ENCODE results near the gene CD300LF.

DNA sequence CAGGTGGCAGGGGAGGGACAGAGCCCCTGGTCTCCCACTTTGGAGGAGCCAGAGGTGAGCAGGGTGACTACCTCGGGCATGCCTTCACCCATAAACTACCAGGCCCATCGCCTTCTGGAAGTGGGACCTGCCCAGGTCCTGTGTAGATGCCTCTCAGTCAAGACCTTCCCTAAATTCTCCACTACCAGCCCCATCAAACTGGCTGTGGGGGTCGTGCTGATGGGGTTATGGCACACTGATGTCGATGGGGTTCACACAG, 18.6 kb upstream of the CD300LF start:
- TF ChIP-seq POLR2AphosphoS5 (IDR thresholded peaks at IDR 0.05; ENCODE audit: low read depth, low read length): no peak
- TF ChIP-seq, protein P1, sequence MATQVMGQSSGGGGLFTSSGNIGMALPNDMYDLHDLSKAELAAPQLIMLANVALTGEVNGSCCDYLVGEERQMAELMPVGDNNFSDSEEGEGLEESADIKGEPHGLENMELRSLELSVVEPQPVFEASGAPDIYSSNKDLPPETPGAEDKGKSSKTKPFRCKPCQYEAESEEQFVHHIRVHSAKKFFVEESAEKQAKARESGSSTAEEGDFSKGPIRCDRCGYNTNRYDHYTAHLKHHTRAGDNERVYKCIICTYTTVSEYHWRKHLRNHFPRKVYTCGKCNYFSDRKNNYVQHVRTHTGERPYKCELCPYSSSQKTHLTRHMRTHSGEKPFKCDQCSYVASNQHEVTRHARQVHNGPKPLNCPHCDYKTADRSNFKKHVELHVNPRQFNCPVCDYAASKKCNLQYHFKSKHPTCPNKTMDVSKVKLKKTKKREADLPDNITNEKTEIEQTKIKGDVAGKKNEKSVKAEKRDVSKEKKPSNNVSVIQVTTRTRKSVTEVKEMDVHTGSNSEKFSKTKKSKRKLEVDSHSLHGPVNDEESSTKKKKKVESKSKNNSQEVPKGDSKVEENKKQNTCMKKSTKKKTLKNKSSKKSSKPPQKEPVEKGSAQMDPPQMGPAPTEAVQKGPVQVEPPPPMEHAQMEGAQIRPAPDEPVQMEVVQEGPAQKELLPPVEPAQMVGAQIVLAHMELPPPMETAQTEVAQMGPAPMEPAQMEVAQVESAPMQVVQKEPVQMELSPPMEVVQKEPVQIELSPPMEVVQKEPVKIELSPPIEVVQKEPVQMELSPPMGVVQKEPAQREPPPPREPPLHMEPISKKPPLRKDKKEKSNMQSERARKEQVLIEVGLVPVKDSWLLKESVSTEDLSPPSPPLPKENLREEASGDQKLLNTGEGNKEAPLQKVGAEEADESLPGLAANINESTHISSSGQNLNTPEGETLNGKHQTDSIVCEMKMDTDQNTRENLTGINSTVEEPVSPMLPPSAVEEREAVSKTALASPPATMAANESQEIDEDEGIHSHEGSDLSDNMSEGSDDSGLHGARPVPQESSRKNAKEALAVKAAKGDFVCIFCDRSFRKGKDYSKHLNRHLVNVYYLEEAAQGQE (IDR thresholded peaks at IDR 0.05; ENCODE audit: insufficient read depth in 1 of 2, low read depth in 2 of 2, low read length in 2 of 2): no peak
